ENCODE results near the gene LIN37.
"Not testable (repeated sequence)": the region's sequence is repeated elsewhere in the genome, so short reads cannot be mapped to it uniquely, and the experiment has no call there.

The LIN37 gene

DNA sequence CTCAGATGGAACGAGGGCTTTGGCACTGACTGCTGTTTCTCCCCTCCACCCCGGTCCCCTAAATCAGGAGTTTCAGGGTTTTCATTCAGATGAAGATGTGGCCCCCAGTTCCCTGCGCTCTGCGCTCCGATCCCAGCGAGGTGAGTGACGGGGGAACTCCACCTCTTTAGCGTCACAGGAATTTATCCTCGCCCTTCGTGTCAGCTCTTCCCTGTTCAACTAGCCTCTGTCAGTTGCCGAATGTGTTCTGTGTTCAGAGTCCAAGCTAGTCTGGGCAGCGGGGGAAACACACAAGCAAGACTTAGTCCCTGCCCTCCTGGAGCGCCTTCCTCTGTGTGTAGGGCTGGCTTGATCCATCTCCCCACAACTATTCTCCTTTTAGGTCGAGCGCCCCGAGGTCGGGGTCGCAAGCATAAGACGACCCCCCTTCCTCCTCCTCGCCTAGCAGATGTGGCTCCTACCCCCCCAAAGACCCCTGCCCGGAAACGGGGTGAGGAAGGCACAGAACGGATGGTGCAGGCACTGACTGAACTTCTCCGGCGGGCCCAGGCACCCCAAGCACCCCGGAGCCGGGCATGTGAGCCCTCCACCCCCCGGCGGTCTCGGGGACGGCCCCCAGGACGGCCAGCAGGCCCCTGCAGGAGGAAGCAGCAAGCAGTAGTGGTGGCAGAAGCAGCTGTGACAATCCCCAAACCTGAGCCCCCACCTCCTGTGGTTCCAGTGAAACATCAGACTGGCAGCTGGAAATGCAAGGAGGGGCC lies 28.8 kb upstream of the LIN37 start:
- no peak for DNase-seq

DNA sequence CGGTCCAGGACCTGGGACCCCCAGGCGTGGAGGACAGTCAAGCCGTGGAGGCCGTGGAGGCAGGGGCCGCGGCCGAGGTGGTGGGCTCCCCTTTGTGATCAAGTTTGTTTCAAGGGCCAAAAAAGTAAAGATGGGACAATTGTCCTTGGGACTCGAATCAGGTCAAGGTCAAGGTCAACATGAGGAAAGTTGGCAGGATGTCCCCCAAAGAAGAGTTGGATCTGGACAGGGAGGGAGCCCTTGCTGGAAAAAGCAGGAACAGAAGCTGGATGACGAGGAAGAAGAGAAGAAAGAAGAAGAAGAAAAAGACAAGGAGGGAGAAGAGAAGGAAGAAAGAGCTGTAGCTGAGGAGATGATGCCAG lies 28.2 kb upstream of the LIN37 start:
- DNase-seq: no peak

DNA sequence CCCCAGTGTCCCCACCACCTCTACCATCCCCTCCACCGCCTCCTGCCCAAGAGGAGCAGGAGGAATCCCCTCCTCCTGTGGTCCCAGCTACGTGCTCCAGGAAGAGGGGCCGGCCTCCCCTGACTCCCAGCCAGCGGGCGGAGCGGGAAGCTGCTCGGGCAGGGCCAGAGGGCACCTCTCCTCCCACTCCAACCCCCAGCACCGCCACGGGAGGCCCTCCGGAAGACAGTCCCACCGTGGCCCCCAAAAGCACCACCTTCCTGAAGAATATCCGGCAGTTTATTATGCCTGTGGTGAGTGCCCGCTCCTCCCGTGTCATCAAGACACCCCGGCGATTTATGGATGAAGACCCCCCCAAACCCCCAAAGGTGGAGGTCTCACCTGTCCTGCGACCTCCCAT lies 27.7 kb upstream of the LIN37 start:
- DNase-seq: no peak

DNA sequence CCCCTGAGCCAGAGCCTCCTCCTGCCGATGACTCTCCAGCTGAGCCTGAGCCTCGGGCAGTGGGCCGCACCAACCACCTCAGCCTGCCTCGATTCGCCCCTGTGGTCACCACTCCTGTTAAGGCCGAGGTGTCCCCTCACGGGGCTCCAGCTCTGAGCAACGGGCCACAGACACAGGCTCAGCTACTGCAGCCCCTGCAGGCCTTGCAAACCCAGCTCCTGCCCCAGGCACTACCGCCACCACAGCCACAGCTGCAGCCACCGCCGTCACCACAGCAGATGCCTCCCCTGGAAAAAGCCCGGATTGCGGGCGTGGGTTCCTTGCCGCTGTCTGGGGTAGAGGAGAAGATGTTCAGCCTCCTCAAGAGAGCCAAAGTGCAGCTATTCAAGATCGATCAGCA lies 27.0 kb upstream of the LIN37 start:
- DNase-seq: no peak

DNA sequence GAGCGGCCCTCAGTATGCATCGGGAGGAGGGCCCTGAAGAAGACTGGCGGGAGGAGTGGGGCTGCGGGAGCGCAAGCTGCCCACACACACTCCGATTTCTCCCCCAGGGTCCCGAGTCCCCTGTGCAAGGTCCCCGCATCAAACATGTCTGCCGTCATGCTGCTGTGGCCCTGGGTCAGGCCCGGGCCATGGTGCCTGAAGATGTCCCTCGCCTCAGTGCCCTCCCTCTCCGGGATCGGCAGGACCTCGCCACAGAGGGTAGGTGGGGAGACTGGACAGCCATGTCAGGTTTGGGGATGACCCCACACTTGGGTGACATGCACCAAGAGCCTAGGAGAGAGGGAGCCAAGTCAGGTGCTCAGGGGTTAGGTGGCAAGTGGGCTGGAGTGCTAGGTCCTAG lies 25.9 kb upstream of the LIN37 start:
- no peak for DNase-seq

DNA sequence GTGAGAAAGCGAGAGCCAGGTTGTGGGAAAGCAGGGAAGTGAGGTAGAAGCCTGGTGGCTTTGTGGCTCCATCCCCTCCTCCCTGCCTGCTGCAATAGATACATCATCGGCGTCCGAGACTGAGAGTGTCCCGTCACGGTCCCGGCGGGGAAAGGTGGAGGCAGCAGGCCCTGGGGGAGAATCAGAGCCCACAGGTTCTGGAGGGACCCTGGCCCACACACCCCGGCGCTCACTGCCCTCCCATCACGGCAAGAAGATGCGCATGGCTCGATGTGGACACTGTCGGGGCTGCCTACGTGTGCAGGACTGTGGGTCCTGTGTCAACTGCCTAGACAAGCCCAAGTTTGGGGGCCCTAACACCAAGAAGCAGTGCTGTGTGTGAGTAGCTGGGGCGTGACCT lies 25.5 kb upstream of the LIN37 start:
- no peak for DNase-seq

DNA sequence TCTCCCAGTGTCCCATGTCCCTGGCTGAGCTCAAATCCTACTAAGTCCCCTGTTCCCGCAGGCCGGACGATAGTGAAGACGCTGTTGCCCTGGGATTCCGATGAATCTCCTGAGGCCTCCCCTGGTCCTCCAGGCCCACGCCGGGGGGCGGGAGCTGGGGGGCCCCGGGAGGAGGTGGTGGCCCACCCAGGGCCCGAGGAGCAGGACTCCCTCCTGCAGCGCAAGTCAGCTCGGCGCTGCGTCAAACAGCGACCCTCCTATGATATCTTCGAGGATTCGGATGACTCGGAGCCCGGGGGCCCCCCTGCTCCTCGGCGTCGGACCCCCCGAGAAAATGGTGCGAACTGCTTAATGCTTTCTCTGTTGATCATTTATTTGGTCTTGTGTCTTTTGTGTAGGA lies 24.7 kb upstream of the LIN37 start:
- DNase-seq: no peak

DNA sequence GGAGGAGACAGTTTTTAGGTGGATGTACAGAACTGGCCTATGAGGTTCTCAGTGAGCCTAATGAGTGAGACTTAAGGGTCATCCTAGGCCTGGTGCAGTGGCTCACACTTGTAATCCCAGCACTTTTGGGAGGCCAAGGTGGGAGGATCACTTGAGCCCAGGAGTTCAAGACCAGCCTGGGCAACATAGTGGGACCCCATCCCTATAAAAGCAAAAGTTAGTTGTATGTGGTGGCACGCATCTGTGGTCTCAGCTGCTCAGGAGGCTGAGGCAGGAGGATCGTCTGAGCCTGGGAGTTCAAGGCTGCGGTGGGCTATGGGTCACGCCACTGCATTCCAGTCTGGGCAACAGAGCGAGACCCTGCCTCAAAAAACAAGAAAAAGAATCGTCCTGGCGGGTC lies 24.2 kb upstream of the LIN37 start:
- DNase-seq: not testable (repeated sequence)

DNA sequence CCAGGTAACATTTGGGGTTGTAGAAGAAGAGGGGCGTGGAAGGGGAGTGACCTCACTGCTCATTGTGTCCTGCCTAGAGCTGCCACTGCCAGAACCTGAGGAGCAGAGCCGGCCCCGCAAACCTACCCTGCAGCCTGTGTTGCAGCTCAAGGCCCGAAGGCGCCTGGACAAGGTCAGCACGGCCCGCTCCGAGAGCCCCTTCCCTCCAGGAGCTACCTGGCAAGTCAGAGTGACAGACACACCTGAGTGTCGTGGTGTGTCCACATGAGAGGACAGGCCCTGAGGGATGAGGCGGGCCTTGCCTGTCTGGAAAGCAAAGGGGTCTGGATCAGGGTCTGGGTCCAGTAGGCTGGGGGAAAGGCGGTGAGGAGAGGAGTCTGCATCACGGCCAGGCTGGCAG lies 23.8 kb upstream of the LIN37 start:
- no peak for DNase-seq

DNA sequence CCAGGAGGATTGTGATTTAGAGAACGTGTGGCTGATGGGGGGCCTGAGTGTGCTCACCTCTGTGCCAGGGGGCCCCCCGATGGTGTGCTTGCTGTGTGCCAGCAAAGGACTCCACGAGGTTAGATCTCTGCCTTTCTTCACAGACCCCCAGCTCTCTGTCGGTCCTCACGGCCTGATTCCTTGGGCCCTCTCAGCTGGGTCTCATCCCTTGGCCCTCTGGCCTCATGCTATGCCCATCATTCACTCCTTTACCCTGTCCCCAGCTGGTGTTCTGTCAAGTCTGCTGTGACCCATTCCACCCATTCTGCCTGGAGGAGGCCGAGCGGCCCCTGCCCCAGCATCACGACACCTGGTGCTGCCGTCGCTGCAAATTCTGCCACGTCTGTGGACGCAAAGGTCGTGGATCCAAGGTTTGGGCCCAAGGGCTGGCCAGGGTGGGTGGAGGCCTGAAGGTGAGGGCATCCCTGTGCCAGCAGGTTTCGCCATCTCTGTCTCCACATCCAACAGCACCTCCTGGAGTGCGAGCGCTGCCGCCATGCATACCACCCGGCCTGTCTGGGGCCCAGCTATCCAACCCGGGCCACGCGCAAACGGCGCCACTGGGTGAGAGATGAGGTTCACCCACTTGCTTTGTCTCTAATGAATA lies 23.0 kb upstream of the LIN37 start:
- DNase-seq: no peak

DNA sequence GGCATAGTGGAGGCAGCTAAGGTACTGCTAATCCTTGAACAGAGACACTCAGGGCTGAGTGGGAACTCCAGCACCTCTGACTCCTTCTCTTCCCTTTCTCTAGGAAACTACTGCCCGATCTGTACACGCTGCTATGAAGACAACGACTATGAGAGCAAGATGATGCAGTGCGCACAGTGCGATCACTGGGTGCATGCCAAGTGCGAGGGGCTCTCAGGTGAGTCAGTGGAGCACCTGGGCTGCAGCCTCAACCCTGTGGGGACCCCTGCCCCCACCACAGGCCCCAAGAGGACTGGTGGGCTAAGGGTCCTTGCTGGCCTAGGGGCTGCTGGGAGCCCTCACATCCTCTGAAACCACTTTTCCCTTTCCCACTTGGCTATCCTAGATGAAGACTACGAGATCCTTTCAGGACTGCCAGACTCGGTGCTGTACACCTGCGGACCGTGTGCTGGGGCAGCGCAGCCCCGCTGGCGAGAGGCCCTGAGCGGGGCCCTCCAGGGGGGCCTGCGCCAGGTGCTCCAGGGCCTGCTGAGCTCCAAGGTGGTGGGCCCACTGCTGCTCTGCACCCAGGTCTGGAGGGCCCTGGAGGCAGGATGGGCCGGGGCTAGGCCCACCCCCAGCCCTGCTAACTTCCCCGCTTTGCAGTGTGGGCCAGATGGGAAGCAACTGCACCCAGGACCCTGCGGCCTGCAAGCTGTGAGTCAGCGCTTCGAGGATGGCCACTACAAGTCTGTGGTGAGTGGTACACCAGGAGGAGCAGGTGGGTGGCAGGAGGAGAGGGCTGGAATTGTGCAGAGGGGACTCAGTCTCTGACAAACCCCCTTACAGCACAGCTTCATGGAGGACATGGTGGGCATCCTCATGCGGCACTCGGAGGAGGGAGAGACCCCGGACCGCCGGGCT lies 21.1 kb upstream of the LIN37 start:
- no peak for DNase-seq

DNA sequence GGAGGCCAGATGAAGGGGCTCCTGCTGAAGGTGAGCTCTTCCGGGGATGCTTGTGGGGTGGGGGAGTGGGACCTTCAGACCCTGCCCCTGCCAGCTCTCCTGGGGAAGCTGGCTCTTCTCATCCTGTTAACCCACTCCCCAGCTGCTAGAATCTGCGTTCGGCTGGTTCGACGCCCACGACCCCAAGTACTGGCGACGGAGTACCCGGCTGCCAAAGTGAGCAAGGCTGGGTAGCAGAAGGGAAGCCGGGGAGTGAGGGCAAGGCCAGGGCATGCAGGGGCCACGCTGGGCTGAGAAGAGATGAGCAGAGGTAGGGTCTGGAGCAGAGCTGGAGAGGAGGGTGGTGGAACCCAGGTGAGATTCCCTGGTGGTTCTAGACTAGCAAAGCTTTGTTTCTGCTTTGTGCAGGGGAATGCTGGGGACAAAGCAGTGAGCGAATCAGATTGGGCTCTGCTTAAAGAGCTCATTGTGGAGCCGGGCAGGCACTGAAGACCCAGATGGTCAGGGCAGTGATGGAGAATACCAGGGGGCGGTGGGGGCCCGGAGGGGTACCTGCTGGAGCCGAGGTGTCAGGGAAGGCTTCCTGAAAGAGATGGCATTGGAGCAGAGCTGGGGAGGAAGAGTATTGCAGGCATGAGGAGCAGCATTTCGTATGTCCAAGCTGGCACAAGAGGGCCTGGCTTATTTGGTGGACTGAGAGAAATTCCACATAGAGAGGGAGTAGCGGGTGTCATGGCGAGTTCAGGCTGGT lies 20.2 kb upstream of the LIN37 start:
- no peak for DNase-seq

DNA sequence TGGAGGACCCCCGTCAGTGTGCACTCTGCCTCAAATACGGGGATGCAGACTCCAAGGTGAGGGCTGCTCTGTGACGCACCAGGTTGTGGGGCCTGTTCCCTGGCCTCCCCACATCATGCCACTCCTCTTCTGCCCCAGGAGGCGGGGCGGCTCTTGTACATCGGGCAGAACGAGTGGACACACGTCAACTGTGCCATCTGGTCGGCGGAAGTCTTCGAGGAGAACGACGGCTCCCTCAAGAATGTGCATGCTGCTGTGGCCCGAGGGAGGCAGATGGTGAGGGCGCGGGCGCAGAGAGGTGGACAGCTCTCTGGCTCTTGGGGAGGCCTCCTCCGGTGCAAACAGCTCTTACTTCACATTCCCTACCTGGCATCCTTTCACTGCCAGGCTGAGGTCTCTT lies 19.4 kb upstream of the LIN37 start:
- no peak for DNase-seq

DNA sequence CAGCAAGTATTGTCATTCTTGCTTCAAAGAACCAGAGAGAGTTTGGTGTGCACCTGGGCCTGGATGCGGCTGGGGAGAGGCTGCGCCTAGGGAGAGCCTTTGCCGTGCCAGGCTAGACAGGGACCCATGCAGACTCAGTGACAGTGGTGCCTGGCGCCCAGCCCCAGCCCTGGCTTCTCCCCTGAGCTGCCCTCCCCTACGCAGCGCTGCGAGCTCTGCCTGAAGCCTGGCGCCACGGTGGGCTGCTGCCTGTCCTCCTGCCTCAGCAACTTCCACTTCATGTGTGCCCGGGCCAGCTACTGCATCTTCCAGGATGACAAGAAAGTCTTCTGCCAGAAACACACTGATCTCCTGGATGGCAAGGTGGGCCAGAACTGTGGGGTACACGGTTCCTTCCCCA lies 18.6 kb upstream of the LIN37 start:
- no peak for DNase-seq

DNA sequence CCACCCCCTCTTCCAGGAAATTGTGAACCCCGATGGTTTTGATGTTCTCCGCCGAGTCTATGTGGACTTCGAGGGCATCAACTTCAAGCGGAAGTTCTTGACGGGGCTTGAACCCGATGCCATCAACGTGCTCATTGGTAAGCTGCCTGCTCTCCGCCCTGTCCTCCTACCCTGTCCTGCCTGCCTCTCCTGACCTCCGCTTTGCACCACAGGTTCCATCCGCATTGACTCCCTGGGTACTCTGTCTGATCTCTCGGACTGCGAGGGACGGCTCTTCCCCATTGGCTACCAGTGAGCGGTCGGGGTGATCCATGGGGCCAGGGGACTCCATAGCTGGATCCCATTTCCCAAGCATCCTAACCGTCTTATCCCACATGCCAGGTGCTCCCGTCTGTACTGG lies 18.1 kb upstream of the LIN37 start:
- DNase-seq: no peak

DNA sequence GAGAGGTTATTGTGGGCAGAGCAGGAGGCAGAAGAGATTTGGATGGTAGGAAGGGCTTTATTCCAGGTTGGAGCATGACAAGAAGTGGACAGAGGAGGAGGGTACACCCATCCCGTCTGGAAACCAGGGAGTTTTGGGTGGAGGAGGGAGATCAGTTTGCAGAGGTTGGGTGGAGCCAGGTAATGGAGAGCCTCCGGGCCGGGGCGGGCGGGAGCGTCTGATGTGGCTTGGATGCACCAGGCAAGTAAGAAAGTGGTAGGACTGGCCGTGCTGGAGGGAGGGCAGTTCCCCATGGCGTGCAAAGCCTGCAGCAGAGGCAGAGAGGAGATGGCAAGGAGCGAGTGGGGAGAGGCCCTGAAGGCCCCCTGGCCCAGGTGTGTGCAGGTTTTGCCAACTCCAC lies 17.0 kb upstream of the LIN37 start:
- no peak for DNase-seq

DNA sequence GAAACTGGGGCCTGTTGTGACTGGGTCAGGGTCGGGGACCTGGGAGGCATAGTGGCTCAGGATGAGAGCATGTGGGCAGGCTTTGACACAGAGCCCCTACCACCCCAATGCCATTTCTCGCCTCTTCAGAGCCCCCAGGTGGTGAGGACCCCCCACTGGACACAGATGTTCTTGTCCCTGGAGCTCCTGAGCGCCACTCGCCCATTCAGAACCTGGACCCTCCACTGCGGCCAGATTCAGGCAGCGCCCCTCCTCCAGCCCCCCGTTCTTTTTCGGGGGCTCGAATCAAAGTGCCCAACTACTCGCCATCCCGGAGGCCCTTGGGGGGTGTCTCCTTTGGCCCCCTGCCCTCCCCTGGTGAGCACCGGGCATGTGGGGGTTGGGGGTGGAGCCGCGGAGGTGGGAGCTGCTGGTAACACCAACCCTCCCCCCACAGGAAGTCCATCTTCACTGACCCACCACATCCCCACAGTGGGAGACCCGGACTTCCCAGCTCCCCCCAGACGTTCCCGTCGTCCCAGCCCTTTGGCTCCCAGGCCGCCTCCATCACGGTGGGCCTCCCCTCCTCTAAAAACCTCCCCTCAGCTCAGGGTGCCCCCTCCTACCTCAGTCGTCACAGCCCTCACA lies 16.5 kb upstream of the LIN37 start:
- DNase-seq: no peak

DNA sequence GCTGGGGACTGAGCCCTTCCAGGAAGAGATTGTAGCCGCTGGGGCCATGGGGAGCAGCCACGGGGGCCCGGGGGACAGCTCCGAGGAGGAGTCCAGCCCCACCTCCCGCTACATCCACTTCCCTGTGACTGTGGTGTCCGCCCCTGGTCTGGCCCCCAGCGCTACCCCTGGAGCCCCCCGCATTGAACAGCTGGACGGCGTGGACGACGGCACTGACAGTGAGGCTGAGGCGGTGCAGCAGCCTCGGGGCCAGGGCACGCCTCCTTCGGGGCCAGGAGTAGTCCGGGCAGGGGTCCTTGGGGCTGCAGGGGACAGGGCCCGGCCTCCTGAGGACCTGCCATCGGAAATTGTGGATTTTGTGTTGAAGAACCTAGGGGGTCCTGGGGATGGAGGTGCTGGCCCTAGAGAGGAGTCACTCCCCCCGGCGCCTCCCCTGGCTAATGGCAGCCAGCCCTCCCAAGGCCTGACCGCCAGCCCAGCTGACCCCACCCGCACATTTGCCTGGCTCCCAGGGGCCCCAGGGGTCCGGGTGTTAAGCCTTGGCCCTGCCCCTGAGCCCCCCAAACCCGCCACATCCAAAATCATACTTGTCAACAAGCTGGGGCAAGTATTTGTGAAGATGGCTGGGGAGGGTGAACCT lies 15.7 kb upstream of the LIN37 start:
- no peak for DNase-seq

DNA sequence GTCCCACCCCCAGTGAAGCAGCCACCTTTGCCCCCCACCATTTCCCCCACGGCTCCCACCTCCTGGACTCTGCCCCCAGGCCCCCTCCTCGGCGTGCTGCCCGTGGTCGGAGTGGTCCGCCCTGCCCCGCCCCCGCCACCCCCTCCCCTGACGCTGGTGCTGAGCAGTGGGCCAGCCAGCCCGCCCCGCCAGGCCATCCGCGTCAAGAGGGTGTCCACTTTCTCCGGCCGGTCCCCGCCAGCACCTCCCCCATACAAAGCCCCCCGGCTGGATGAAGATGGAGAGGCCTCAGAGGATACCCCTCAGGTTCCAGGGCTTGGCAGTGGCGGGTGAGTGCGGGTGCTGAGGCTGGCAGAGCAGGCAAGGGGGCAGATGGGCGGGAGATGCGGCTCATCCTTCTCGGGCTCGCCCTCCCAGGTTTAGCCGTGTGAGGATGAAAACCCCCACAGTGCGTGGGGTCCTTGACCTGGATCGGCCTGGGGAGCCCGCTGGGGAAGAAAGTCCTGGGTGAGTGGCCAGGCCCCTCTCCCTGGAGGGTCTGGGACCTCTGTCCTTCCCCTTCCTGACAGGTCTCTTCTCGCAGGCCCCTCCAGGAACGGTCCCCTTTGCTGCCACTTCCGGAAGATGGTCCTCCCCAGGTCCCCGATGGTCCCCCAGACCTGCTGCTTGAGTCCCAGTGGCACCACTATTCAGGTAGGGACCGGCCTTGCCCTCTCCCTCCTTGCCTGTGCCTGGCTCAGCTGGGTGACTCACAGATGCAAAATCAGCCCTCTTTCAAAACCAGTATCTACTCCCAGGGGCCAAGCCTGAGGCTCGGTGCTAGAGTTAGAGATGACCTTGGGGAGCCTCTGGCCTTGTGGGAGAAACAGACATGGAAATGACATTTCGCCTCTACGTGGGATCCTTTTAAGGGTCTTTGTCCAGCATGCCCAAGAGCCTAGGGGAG lies 14.9 kb upstream of the LIN37 start:
- DNase-seq: no peak

DNA sequence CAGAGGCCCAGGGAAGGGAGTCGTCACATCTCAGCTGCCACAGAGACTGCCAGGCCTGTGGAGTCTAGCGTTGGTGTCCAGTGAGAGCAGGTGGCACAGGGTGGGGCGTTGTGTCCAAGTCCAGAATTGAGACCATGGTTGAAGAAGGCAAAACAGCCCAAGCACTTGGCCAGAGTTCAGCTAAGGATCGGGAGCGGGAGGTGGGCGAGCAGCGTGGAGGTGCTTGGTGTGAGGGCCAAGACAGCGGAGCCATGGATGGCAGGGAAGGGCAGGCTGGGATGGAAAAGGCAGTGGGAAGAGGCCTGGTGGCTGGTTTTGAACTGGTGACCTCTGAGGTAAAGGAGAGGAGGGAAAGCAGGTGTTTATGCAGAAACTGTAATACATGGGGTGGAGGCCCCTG lies 14.1 kb upstream of the LIN37 start:
- DNase-seq: no peak

DNA sequence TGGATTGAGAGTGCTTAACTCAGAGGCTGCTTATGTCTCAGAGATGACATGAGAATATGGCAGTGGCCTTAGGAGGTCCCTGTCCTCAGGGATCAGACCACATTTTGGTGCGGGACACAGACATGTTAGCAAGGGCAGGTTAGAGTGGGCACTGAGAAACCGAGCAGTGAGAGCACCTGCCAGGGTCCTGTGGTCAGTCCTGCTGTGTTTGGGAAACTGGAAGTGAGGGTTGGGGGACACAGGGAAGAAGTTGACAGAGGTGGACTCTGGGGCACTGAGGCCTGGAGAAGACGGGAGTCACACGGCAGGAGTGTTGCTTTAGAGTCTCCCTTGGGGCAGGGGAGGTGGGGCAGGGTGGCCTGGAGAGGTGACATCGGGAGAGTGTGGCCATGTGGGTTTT lies 13.5 kb upstream of the LIN37 start:
- no peak for DNase-seq
